ENCODE data around the gene SBSN. TPM values are rescaled to one million over a fixed set of nuclear protein-coding genes. Genes with fewer than 3 reads are reported as not detected.

SBSN gene
- total and polyA plus RNA-seq, 2 donors (not counting 1 experiment from before 2014, with no cell fraction given) = not detected

GRCh38 chr19:35524181-35524837 is 3.8 kb downstream of the SBSN start:
- Histone ChIP-seq H3K79me2 (ENCODE audit: control insufficient read depth, insufficient read depth, low read length) (no peaks in the 10 kb centered on the region), H3K27ac (ENCODE audit: low read length in 2 of 2) (no peak overlapping the region), H3K4me1 (ENCODE audit: control insufficient read depth in 2 of 2, insufficient read depth in 2 of 2, low read length in 2 of 2) (no peaks in the 10 kb centered on the region), H3K36me3 (replicated peaks in 1 of 2; ENCODE audit: control extremely low read depth in 1 of 2, control insufficient read depth in 1 of 2, extremely low read depth in 1 of 2, insufficient read depth in 2 of 2, low read length in 1 of 2) (no peaks in the 10 kb centered on the region), H3K9ac (ENCODE audit: low read length) (no peak overlapping the region), H3K4me2 (replicated peaks; ENCODE audit: low read depth, low read length, poor library complexity, severe bottlenecking) (no peak overlapping the region), H3K9me3 (ENCODE audit: control extremely low read depth in 1 of 3, control insufficient read depth in 2 of 3, insufficient read depth in 1 of 3, low read length in 2 of 3) (no peaks in the 10 kb centered on the region), H2AFZ (ENCODE audit: insufficient read depth, low read depth, low read length, poor library complexity, severe bottlenecking) (no peak overlapping the region), H3K27me3 (replicated peaks in 1 of 4; ENCODE audit: control extremely low read depth in 1 of 4, control insufficient read depth in 3 of 4, insufficient read depth in 4 of 4, low read length in 3 of 4) (peaks cover 0 to 18% (median 2%) of the 10 kb centered on the region in 4 experiments), H3K4me3 (ENCODE audit: control extremely low read depth in 1 of 5, extremely low read depth in 1 of 5, insufficient read depth in 1 of 5, low read depth in 2 of 5, low read length in 4 of 5) (no peak overlapping the region), H4K20me1 (ENCODE audit: control insufficient read depth, insufficient read depth, low read length, poor library complexity, severe bottlenecking) (no peaks in the 10 kb centered on the region)
- ChIA-PET POLR2A (no interaction called here), CTCF (interaction anchor here (1.3 kb wide), 1 partner anchor 14 kb away, joined by 4 read pairs; no protein-coding TSS in a partner anchor)
- TF ChIP-seq CTCF (IDR thresholded peaks at IDR 0.05) (no peak), EZH2 (IDR thresholded peaks at IDR 0.05; ENCODE audit: borderline replicate concordance, insufficient read depth, low read depth, low read length, poor library complexity, severe bottlenecking) (no peak)
- intact Hi-C loops (cut with micrococcal nuclease) = no loop called here
- H3K4me3 Mint-ChIP-seq = no peak overlapping the region
- ATAC-seq (ENCODE audit: low read depth) = no peak
- H3K27me3 Mint-ChIP-seq = peaks cover 41% of the 10 kb centered on the region
- no peaks in the 10 kb centered on the region for H3K4me1 Mint-ChIP-seq
- DNase-seq = no peak
- 89% methylated on average over 11 of the region's 11 CpGs for WGBS (ENCODE audit: insufficient coverage)
- H3K9me3 Mint-ChIP-seq (ENCODE audit: insufficient read depth) = no peaks in the 10 kb centered on the region
- H3K27ac Mint-ChIP-seq = no peak overlapping the region

- no peak for TF ChIP-seq EZH2 (IDR thresholded peaks at IDR 0.05; ENCODE audit: borderline replicate concordance, insufficient read depth, low read depth, low read length, poor library complexity, severe bottlenecking)
- TF ChIP-seq CTCF (IDR thresholded peaks at IDR 0.05) = no peak
Observed at GRCh38 chr19:35522745-35523327, 5.3 kb downstream of the SBSN start.

More at GRCh38 chr19:35522745-35523327, 5.3 kb downstream of the SBSN start:
- ATAC-seq (ENCODE audit: low read depth) (no peak), DNase-seq (no peak)
- no peak overlapping the region for H3K27ac ChIP-seq (ENCODE audit: low read length in 2 of 2)
- no peaks in the 10 kb centered on the region for H3K4me1 ChIP-seq (ENCODE audit: control insufficient read depth in 2 of 2, insufficient read depth in 2 of 2, low read length in 2 of 2)
- Mint-ChIP-seq H3K9me3 (ENCODE audit: insufficient read depth) (no peaks in the 10 kb centered on the region), H3K4me1 (no peaks in the 10 kb centered on the region), H3K4me3 (no peak overlapping the region), H3K27me3 (peaks cover 36% of the 10 kb centered on the region), H3K27ac (no peak overlapping the region)
- no peak overlapping the region for H3K4me3 ChIP-seq (ENCODE audit: control extremely low read depth in 1 of 5, extremely low read depth in 1 of 5, insufficient read depth in 1 of 5, low read depth in 2 of 5, low read length in 4 of 5)
- no peaks in the 10 kb centered on the region for H3K36me3 ChIP-seq (replicated peaks in 1 of 2; ENCODE audit: control extremely low read depth in 1 of 2, control insufficient read depth in 1 of 2, extremely low read depth in 1 of 2, insufficient read depth in 2 of 2, low read length in 1 of 2)
- POLR2A ChIA-PET = no interaction called here
- WGBS (ENCODE audit: insufficient coverage) = 88% methylated on average over 9 of the region's 12 CpGs
- intact Hi-C loops (cut with micrococcal nuclease) = no loop called here
- no peak overlapping the region for H3K4me2 ChIP-seq (replicated peaks; ENCODE audit: low read depth, low read length, poor library complexity, severe bottlenecking)
- no peaks in the 10 kb centered on the region for H4K20me1 ChIP-seq (ENCODE audit: control insufficient read depth, insufficient read depth, low read length, poor library complexity, severe bottlenecking)
- H3K27me3 ChIP-seq (replicated peaks in 1 of 4; ENCODE audit: control extremely low read depth in 1 of 4, control insufficient read depth in 3 of 4, insufficient read depth in 4 of 4, low read length in 3 of 4) = peaks cover 0 to 11% (median 2%) of the 10 kb centered on the region in 4 experiments
- CTCF ChIA-PET = no interaction called here
- no peaks in the 10 kb centered on the region for H3K9me3 ChIP-seq (ENCODE audit: control extremely low read depth in 1 of 3, control insufficient read depth in 2 of 3, insufficient read depth in 1 of 3, low read length in 2 of 3)
- no peak overlapping the region for H2AFZ ChIP-seq (ENCODE audit: insufficient read depth, low read depth, low read length, poor library complexity, severe bottlenecking)
- no peaks in the 10 kb centered on the region for H3K79me2 ChIP-seq (ENCODE audit: control insufficient read depth, insufficient read depth, low read length)
- no peak overlapping the region for H3K9ac ChIP-seq (ENCODE audit: low read length)

All from B cell (primary cell).